ENCODE measurements around the gene STX5.

DNA sequence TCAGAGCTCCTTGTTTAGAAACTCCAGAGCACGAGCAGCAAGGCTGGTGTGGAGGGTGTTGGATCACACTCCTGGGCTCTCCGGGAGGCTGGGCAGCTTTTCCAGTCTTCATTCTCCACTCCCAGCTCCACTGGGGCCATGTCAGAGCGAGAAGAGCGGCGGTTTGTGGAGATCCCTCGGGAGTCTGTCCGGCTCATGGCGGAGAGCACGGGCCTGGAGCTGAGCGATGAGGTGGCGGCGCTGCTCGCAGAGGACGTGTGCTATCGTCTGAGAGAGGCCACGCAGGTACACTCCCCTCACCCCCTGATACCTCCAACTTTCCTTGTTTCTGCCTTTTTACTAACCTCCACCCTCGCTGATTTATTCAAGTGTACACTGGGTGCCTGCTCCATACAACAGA, 56.2 kb downstream of the STX5 start:
- TF ChIP-seq, protein P1, sequence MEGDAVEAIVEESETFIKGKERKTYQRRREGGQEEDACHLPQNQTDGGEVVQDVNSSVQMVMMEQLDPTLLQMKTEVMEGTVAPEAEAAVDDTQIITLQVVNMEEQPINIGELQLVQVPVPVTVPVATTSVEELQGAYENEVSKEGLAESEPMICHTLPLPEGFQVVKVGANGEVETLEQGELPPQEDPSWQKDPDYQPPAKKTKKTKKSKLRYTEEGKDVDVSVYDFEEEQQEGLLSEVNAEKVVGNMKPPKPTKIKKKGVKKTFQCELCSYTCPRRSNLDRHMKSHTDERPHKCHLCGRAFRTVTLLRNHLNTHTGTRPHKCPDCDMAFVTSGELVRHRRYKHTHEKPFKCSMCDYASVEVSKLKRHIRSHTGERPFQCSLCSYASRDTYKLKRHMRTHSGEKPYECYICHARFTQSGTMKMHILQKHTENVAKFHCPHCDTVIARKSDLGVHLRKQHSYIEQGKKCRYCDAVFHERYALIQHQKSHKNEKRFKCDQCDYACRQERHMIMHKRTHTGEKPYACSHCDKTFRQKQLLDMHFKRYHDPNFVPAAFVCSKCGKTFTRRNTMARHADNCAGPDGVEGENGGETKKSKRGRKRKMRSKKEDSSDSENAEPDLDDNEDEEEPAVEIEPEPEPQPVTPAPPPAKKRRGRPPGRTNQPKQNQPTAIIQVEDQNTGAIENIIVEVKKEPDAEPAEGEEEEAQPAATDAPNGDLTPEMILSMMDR (IDR thresholded peaks at IDR 0.05) = no peak
- TF ChIP-seq EP300 (IDR thresholded peaks at IDR 0.05) (no peak), POLR2A (IDR thresholded peaks at IDR 0.05) (no peak), POLR2AphosphoS5 (IDR thresholded peaks at IDR 0.05) (no peak)

All from sigmoid colon (tissue), 4 donors.